Endothelial cell of umbilical vein (primary cell): Measurements from ENCODE around the gene OGFOD2. TPM values are rescaled to one million over a fixed set of nuclear protein-coding genes. Genes with fewer than 3 reads are reported as not detected.

ENCODE experiments used
- BruUV-seq: library from RNA; stranded (reverse); fragments of 400-500 nt; replicated peaks from 2 replicates; lab custom pipeline; 2021; lab: Mats Ljungman, UMichigan
- CTCF ChIA-PET: fragments of 300-600, 350-600 bp; sonication (Branson Sonifier 250); formaldehyde crosslinking; loops from one replicate; lab custom pipeline; 2021; ENCODE audit warnings: antibody characterized with exemption, inconsistent platforms; lab: Charles Lee
- POLR2A ChIA-PET: fragments of 300-600, 350-600 bp; sonication (Branson Sonifier 250); formaldehyde crosslinking; loops from one replicate; lab custom pipeline; 2021; ENCODE audit warnings: antibody characterized with exemption, inconsistent platforms; lab: Charles Lee
- DNase-seq: peaks from one replicate; pipeline ENCODE4 v3.0.0-alpha.2; 2011; ENCODE audit warnings: low read depth, low spot score
- FAIRE-seq: peaks from 2 replicates; lab custom pipeline; 2011; peaks lifted over from hg19 to GRCh38; lab: Jason Lieb, UNC
- H2AFZ ChIP-seq: 2 replicates; pipeline ENCODE4 v1.6.0; 2012; ENCODE audit warnings: low read depth, low read length, control low read depth, inconsistent platforms
- H3K27ac ChIP-seq: 2 replicates; pipeline ENCODE4 v1.5.1; 2011; ENCODE audit warnings: low read depth, mild to moderate bottlenecking, control low read depth, low read length, moderate library complexity; ENCODE audit not compliant: insufficient read depth
- H3K27me3 ChIP-seq, 2 experiments: 2 replicates each; pipeline versions ENCODE4 v1.6.0 to v1.6.1; 2011; ENCODE audit warnings: low read length in 2 of 2, mixed read lengths in 1 of 2; ENCODE audit not compliant: control insufficient read depth in 2 of 2, insufficient read depth in 2 of 2
- H3K36me3 ChIP-seq, 2 experiments: 2 replicates in 1 of 2; 3 replicates in 1 of 2; pipeline ENCODE4 v1.5.1; 2011; ENCODE audit warnings: low read length in 2 of 2, mild to moderate bottlenecking in 1 of 2, moderate library complexity in 1 of 2; ENCODE audit not compliant: control insufficient read depth in 2 of 2, insufficient read depth in 2 of 2; ENCODE audit errors: extremely low read depth in 1 of 2
- H3K4me1 ChIP-seq: 3 replicates; pipeline ENCODE4 v1.5.1; 2011; ENCODE audit warnings: mild to moderate bottlenecking, low read length; ENCODE audit not compliant: control insufficient read depth, insufficient read depth; ENCODE audit errors: extremely low read depth
- H3K4me2 ChIP-seq: 2 replicates; pipeline ENCODE4 v1.6.1; 2011; ENCODE audit warnings: low read length, control low read depth, mixed read lengths; ENCODE audit not compliant: insufficient read depth
- H3K4me3 ChIP-seq, 3 experiments: fragments of 200-600 bp in 1 of 3; sonication (generic), shearing (Covaris generic) in 1 of 3; replicated peaks in 1 of 3; 2 replicates each; pipeline ENCODE4 v1.5.1; 2011 to 2016; ENCODE audit warnings: control low read depth in 3 of 3, low read length in 3 of 3, mild to moderate bottlenecking in 2 of 3, inconsistent platforms in 1 of 3, low read depth in 1 of 3, moderate library complexity in 1 of 3; ENCODE audit not compliant: insufficient read depth in 1 of 3
- H3K79me2 ChIP-seq: 2 replicates; pipeline ENCODE4 v1.6.0; 2012; ENCODE audit warnings: low read length, inconsistent platforms; ENCODE audit not compliant: control insufficient read depth, insufficient read depth
- H3K9ac ChIP-seq: replicated peaks from 2 replicates; pipeline ENCODE3; 2011; ENCODE audit warnings: low read length, control low read depth; ENCODE audit not compliant: insufficient read depth; ENCODE audit errors: extremely low read depth
- H3K9me1 ChIP-seq: replicated peaks from 3 replicates; pipeline ENCODE4 v1.6.0; 2011; ENCODE audit warnings: mild to moderate bottlenecking, low read length; ENCODE audit not compliant: control insufficient read depth, insufficient read depth; ENCODE audit errors: extremely low read depth
- H3K9me3 ChIP-seq: replicated peaks from 2 replicates; pipeline ENCODE4 v1.5.1; 2012; ENCODE audit warnings: low read length, inconsistent platforms; ENCODE audit not compliant: control insufficient read depth, insufficient read depth
- H4K20me1 ChIP-seq: replicated peaks from 2 replicates; pipeline ENCODE3; 2011; ENCODE audit warnings: mild to moderate bottlenecking, low read length; ENCODE audit not compliant: control insufficient read depth, insufficient read depth; ENCODE audit errors: extremely low read depth
- EZH2 ChIP-seq: IDR thresholded peaks from 2 replicates; pipeline ENCODE4 v1.6.1; 2012; ENCODE audit warnings: borderline replicate concordance, low read depth, mild to moderate bottlenecking, moderate library complexity, low read length, inconsistent platforms; ENCODE audit not compliant: severe bottlenecking
- FOS ChIP-seq: IDR thresholded peaks from 2 replicates; pipeline ENCODE4 v1.6.1; 2011; ENCODE audit warnings: mild to moderate bottlenecking, low read length, moderate library complexity, borderline replicate concordance; ENCODE audit not compliant: insufficient read depth
- POLR2A ChIP-seq: IDR thresholded peaks from 2 replicates; pipeline ENCODE4 v1.6.1; 2012; ENCODE audit warnings: low read depth, mild to moderate bottlenecking, control low read depth, low read length
- POLR2AphosphoS5 ChIP-seq: IDR thresholded peaks from 2 replicates; pipeline ENCODE4 v1.6.1; 2012; ENCODE audit warnings: low read depth, mild to moderate bottlenecking, control low read depth, low read length, moderate library complexity; ENCODE audit not compliant: insufficient read depth
- dilution Hi-C: fragments of 300-500 bp; cut with MboI; formaldehyde crosslinking; loops from one replicate; pipeline ENCODE4 v1.15.0; 2019; ENCODE audit warnings: low sequenced_read_pairs; ENCODE audit not compliant: extremely low pct_ligation_motif_present
- intact Hi-C: fragments of 100-400 bp; cut with micrococcal nuclease; formaldehyde crosslinking; loops from one replicate; pipeline ENCODE4 v1.10.0; 2022
- polyA plus RNA-seq, 4 experiments: library from polyadenylated mRNA; depleted of rRNA in 3 of 4; stranded (reverse) in 3 of 4; unstranded in 1 of 4; fragments of >200 nt; gene quantifications; 2 replicates each; pipeline versions ENCODE4 v1.2.1 to v1.2.3, GENCODE V29; 2011 to 2012; ENCODE audit warnings: missing spikeins in 1 of 4
- total RNA-seq: library from RNA; stranded (reverse); gene quantifications from 2 replicates; pipeline ENCODE4 v1.2.3, GENCODE V29; 2021
- TF ChIP-seq, protein P1 (sequence below), 2 donors: IDR thresholded peaks; 1 replicate in 1 of 2; 2 replicates in 1 of 2; pipeline ENCODE4 v1.5.1; 2011; ENCODE audit warnings: low read length in 2 of 2, mild to moderate bottlenecking in 2 of 2, moderate library complexity in 2 of 2, control low read depth in 1 of 2, inconsistent platforms in 1 of 2, low read depth in 1 of 2; ENCODE audit not compliant: insufficient read depth in 1 of 2; ENCODE audit errors: extremely low read depth in 1 of 2

Gene OGFOD2
- total and polyA plus RNA-seq, 2 donors (not counting 3 experiments of a cell fraction or from before 2014, with no cell fraction given), result 16.8 to 24.1 TPM

DNA sequence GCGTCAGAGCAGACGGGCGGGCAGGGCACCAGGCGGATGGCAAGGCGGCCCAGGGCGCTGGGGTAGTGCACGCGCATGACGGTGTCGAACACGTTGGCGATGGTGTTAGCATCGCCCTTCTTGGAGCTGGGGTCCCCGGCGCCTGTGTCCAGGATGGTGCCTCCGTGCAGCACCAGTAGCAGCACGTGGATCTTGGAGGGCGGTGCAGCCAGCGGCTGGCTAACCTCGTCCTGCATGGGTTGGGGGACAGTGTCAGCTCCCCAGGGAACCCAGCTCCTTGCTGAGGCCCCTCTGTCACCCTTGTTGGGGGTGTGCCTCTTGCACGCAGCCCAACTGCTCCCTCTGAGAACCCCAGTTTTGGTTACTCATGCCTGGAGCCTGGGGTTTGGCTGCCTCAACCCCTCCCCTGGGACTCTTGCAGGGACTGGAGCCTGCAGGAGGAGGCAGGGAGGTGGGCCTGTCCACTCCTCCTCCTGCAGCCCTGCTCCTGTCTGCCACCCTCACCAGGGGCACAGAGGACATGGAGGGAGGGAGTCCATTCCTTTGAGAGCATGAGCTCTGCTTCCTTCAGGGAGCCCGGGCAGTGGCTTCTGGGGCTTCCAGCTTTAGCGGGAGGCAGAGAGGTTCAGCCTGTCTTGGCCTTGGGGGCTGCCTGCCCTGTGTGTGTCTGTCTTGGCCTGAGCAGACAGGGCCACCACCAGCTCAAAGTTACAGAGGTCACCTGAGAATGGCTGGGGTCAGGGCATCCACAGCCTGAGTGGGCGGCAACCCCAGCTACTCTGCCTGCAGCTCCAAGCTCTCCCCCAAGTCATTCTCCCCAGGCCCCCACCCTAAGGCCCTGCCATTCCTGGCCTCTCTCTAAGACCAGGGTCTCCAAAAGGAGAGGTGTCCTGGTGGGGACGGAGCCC is 22.6 kb downstream of the OGFOD2 start:
- CTCF ChIA-PET, result interaction anchor here (1.3 kb wide), 1 partner anchor 240 kb away, joined by 4 read pairs; no protein-coding TSS in a partner anchor
- no peak overlapping the region for H3K27ac ChIP-seq
- FAIRE-seq, result no peak
- TF ChIP-seq FOS (no peak), EZH2 (no peak), POLR2AphosphoS5 (no peak), POLR2A (no peak)
- TF ChIP-seq, protein P1, sequence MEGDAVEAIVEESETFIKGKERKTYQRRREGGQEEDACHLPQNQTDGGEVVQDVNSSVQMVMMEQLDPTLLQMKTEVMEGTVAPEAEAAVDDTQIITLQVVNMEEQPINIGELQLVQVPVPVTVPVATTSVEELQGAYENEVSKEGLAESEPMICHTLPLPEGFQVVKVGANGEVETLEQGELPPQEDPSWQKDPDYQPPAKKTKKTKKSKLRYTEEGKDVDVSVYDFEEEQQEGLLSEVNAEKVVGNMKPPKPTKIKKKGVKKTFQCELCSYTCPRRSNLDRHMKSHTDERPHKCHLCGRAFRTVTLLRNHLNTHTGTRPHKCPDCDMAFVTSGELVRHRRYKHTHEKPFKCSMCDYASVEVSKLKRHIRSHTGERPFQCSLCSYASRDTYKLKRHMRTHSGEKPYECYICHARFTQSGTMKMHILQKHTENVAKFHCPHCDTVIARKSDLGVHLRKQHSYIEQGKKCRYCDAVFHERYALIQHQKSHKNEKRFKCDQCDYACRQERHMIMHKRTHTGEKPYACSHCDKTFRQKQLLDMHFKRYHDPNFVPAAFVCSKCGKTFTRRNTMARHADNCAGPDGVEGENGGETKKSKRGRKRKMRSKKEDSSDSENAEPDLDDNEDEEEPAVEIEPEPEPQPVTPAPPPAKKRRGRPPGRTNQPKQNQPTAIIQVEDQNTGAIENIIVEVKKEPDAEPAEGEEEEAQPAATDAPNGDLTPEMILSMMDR (IDR thresholded peaks at IDR 0.05; ENCODE audit: extremely low read depth in 1 of 2, insufficient read depth in 1 of 2, low read depth in 1 of 2, low read length in 2 of 2), result no peak
- no peaks in the 10 kb centered on the region for H3K36me3 ChIP-seq
- H3K4me3 ChIP-seq, result no peak overlapping the region
- H3K9me1 ChIP-seq, result no peaks in the 10 kb centered on the region
- intact Hi-C loops, result no loop called here
- no peaks in the 10 kb centered on the region for H3K9me3 ChIP-seq
- no peaks in the 10 kb centered on the region for H3K4me1 ChIP-seq
- BruUV-seq, result no TSS peak
- no peak for DNase-seq
- no peaks in the 10 kb centered on the region for H4K20me1 ChIP-seq
- H3K9ac ChIP-seq, result no peak overlapping the region
- H3K4me2 ChIP-seq, result no peak overlapping the region
- H3K79me2 ChIP-seq, result no peaks in the 10 kb centered on the region
- no peak overlapping the region for H2AFZ ChIP-seq
- no peaks in the 10 kb centered on the region for H3K27me3 ChIP-seq
- POLR2A ChIA-PET, result no interaction called here
- dilution Hi-C loops, result no loop called here
